Measurements from ENCODE around the gene JCHAIN.
"Not testable (repeated sequence)": the region's sequence is repeated elsewhere in the genome, so short reads cannot be mapped to it uniquely, and the experiment has no call there.

The JCHAIN gene

DNA sequence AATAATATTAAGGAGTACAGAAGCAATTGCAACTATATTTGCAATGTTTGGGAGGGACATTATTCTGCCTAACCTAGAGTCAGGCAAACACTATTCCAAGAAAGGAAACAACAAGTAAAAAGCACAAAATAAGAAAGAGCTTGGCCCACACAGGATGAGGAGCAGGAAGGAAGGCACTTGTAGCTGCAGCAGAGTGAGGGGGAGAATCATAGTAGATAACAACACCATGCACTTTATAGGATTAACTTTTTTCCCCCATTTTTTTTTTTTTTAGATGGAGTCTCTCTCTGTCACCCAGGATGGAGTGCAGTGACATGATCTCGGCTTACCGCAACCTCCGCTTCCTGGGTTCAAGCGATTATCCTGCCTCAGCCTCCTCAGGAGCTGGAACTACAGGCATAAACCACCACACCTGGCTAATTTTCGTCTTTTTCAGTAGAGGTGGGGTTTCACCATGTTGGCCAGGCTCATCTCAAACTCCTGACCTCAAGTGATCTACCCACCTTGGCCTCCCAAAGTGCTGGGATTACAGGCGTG is 10.3 kb upstream of the JCHAIN start:
- H3K4me3 ChIP-seq (ENCODE audit: low read depth, low read length): no peak overlapping the region
- no peak for DNase-seq (ENCODE audit: low read depth)
- TF ChIP-seq, protein P1, sequence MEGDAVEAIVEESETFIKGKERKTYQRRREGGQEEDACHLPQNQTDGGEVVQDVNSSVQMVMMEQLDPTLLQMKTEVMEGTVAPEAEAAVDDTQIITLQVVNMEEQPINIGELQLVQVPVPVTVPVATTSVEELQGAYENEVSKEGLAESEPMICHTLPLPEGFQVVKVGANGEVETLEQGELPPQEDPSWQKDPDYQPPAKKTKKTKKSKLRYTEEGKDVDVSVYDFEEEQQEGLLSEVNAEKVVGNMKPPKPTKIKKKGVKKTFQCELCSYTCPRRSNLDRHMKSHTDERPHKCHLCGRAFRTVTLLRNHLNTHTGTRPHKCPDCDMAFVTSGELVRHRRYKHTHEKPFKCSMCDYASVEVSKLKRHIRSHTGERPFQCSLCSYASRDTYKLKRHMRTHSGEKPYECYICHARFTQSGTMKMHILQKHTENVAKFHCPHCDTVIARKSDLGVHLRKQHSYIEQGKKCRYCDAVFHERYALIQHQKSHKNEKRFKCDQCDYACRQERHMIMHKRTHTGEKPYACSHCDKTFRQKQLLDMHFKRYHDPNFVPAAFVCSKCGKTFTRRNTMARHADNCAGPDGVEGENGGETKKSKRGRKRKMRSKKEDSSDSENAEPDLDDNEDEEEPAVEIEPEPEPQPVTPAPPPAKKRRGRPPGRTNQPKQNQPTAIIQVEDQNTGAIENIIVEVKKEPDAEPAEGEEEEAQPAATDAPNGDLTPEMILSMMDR (IDR thresholded peaks at IDR 0.05; ENCODE audit: control insufficient read depth, extremely low read depth, insufficient read depth): no peak

DNA sequence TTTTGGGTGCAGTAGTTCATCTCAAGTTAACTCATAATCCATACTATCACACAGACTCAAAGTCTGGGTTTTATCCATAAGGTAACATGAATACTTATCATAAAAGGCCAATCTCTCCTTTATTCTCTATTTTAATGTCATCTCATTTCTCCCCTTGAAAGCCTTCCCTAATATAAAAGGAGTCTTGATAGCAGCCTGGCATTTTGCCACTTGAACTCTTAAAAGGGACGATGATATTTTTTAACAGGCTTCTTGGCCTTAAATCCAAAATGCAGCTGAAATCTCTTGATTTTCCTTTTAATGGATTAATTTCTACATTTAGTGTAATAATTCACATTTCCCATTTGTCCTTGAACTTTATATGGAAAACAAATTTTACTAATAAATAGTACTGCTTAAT is 8.4 kb upstream of the JCHAIN start:
- no peak for DNase-seq (ENCODE audit: low read depth)
- H3K4me3 ChIP-seq (ENCODE audit: low read depth, low read length): no peak overlapping the region
- TF ChIP-seq, protein P1 (IDR thresholded peaks at IDR 0.05; ENCODE audit: control insufficient read depth, extremely low read depth, insufficient read depth): no peak

DNA sequence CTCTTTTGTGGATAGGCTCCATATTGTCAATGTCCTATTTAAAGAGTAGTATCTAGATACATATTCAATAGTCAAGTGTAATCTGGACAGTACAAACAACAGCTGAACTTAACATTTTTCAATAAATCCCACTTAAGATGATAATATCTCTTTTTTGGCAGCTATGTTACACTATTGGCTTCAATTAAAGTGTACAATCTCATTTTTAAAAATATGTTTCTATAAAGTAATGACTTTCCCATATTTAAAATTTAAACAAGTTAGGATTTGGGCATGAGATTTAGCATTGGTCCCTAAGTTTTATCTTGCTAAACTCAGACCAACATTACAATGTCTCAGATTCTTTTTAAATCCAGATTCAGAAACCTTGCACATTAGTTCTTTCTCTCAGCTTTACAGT is 7.9 kb upstream of the JCHAIN start:
- no peak for DNase-seq (ENCODE audit: low read depth)
- TF ChIP-seq, protein P1 (IDR thresholded peaks at IDR 0.05; ENCODE audit: control insufficient read depth, extremely low read depth, insufficient read depth): no peak
- H3K4me3 ChIP-seq (ENCODE audit: low read depth, low read length): no peak overlapping the region

DNA sequence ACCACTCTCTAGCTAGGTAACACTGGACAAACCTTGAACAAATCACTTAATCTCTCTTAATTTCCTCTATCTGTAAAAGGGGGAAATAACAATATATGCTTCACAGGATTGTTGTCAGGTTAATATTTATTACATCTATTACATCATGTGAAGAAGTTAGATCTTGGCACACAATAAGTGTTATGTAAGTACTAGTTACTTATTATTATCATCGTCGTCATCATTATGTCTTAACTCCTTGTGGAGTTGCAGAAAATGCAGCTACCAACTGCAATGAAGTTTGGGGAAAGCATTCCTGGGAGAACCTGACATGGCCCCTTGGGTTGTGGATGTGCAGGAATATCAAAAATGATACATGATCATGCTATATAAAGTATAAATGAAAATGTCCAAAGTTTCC is 4.8 kb upstream of the JCHAIN start:
- H3K4me3 ChIP-seq (ENCODE audit: low read depth, low read length): no peak overlapping the region
- TF ChIP-seq, protein P1 (IDR thresholded peaks at IDR 0.05; ENCODE audit: control insufficient read depth, extremely low read depth, insufficient read depth): no peak
- no peak for DNase-seq (ENCODE audit: low read depth)

DNA sequence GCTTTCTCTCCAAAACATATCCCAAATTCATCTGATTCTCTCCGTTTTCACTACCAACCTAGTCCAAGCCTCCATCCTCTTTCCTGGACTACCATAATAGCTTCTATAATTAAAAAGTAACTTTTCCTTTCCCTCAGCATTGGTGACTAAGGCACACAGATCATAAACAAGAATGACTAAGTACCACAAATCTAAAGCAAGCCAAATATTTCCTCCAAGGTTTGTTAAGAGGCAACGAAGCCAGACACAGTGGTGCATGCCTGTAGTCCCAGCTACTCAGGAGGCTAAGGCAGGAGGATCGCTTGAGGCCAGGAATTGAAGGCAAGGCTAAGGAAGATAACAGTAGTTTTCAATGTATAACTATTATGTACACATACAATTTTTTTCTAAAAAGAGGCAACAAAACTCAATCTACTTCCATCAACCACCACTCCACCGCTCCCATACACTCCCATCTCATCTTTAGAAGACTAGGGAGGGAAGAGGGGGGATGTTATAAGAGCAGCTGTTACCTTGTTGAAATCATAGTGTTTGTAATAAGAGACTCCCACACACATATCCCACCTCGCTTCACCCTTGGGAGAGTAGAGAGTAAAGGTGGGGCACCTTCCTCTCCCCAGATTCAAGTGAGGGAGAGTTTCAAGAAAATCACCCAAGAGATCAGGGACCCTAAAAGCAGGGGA is 4.2 kb upstream of the JCHAIN start:
- TF ChIP-seq, protein P1 (IDR thresholded peaks at IDR 0.05; ENCODE audit: control insufficient read depth, extremely low read depth, insufficient read depth): no peak
- DNase-seq (ENCODE audit: low read depth): no peak
- no peak overlapping the region for H3K4me3 ChIP-seq (ENCODE audit: low read depth, low read length)

DNA sequence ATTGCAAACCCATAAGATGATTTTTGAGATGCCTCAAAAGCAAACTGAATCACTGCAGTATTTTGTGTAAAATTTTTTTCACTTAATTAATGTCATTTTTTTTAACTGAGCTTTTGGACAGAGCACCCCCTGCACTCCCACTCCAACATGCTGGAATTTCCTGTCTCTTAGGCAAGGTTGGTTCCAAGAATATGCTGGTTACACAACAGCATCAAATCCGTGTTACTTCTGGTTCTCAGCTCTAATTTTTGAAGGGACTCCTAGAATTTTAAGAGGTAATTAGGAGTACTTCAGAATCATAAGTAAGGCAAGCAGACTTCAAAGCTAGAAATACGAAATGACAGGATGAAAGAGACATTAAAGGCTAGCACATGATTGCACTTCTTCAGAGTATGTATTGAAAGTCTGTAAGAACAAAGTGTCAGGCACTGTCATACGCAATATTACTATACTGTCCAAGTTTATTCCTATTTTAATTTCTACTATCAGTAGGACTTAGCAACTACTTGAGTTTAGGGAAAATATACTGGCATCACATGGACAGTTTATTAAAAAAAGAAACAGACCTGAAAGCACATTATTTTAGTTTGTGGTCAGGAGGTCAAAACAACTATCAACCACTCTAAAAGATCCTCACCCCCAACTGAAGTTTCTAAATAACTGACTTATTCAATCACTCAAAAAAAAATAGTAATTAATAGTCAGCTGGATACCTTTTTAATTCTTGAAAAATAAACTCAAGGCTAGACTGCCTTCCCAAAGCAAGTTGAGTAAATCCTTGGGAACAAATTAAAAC is 1.6 kb upstream of the JCHAIN start:
- TF ChIP-seq, protein P1 (IDR thresholded peaks at IDR 0.05; ENCODE audit: control insufficient read depth, extremely low read depth, insufficient read depth): no peak
- H3K4me3 ChIP-seq (ENCODE audit: low read depth, low read length): no peak overlapping the region
- no peak for DNase-seq (ENCODE audit: low read depth)

DNA sequence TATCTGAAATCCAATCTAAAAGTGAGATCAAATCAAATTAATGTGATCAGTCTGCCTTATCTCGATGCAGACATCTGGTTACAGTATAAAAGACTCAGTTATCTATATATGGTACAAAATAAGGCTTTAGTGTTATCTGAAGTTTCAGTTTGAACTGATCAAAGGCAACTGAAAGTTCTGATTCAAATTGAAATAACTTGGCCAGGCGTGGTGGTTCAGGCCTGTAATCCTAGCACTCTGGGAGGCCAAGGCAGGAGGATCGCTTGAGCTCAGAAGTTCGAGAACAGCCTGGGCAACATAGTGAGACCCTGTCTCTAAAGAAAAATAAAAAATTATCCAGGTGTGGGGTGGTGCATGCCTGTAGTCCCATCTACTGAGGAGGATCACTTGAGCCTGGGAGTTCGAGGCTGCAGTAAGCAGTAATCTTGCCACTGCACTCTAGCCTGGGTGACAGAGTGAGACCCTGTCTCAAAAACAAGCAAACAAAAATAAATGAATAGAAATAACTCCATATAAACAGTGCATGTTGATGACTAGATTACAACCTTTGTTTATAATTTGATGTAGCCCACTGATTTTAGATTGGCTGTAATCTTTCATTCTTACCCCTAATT is 4.9 kb downstream of the JCHAIN start:
- H3K4me3 ChIP-seq (ENCODE audit: low read depth, low read length); DNase-seq (ENCODE audit: low read depth): not testable (repeated sequence)
